ENCODE measurements around the gene UXS1.

Gene UXS1

GRCh38 chr2:106111882-106112571 is 82.1 kb downstream of the UXS1 start:
- Histone ChIP-seq H3K4me3 (ENCODE audit: low read depth in 1 of 2, low read length in 2 of 2) (no peak overlapping the region), H3K4me1 (ENCODE audit: insufficient read depth, low read length) (no peaks in the 10 kb centered on the region), H4K20me1 (ENCODE audit: insufficient read depth, low read length) (peaks cover 10% of the 10 kb centered on the region; the same call in 1 of the 2 replicates), H2AFZ (ENCODE audit: low read depth, low read length) (no peak overlapping the region), H3K36me3 (ENCODE audit: insufficient read depth, low read length) (peaks cover 96% of the 10 kb centered on the region), H3K9me3 (ENCODE audit: insufficient read depth, low read length, severe bottlenecking) (no peaks in the 10 kb centered on the region), H3K27me3 (ENCODE audit: insufficient read depth, low read length, poor library complexity) (no peaks in the 10 kb centered on the region), H3K79me2 (ENCODE audit: insufficient read depth, low read length) (peaks cover 8% of the 10 kb centered on the region; the same call in 1 of the 2 replicates), H3K27ac (ENCODE audit: low read length) (no peak overlapping the region), H3K4me2 (ENCODE audit: insufficient read depth, low read length) (no peak overlapping the region), H3K9ac (ENCODE audit: low read depth, low read length) (no peak overlapping the region)
- TF ChIP-seq CTCF (IDR thresholded peaks at IDR 0.05; ENCODE audit: borderline replicate concordance, extremely low read depth, low read length, poor library complexity, severe bottlenecking): no peak
- no peak for ATAC-seq (ENCODE audit: insufficient read depth, low read depth)
- DNase-seq: no peak

GRCh38 chr2:106109675-106110424 is 84.3 kb downstream of the UXS1 start:
- no peak for DNase-seq
- Histone ChIP-seq H3K4me2 (ENCODE audit: insufficient read depth, low read length) (no peak overlapping the region), H4K20me1 (ENCODE audit: insufficient read depth, low read length) (0 out of 2 replicates have a peak, but pooled peaks cover 3% of the 10 kb centered on the region), H3K27ac (ENCODE audit: low read length) (no peak overlapping the region), H2AFZ (ENCODE audit: low read depth, low read length) (no peak overlapping the region), H3K4me1 (ENCODE audit: insufficient read depth, low read length) (no peaks in the 10 kb centered on the region), H3K27me3 (ENCODE audit: insufficient read depth, low read length, poor library complexity) (no peaks in the 10 kb centered on the region), H3K79me2 (ENCODE audit: insufficient read depth, low read length) (peaks cover 2% of the 10 kb centered on the region; the same call in 1 of the 2 replicates), H3K9me3 (ENCODE audit: insufficient read depth, low read length, severe bottlenecking) (no peaks in the 10 kb centered on the region), H3K36me3 (ENCODE audit: insufficient read depth, low read length) (peaks cover 86% of the 10 kb centered on the region), H3K9ac (ENCODE audit: low read depth, low read length) (no peak overlapping the region), H3K4me3 (ENCODE audit: low read depth in 1 of 2, low read length in 2 of 2) (no peak overlapping the region)
- TF ChIP-seq CTCF (IDR thresholded peaks at IDR 0.05; ENCODE audit: borderline replicate concordance, extremely low read depth, low read length, poor library complexity, severe bottlenecking): no peak
- TF ChIP-seq EZH2 (IDR thresholded peaks at IDR 0.05; ENCODE audit: borderline replicate concordance, low read depth, low read length, severe bottlenecking): no peak
- no peak for ATAC-seq (ENCODE audit: insufficient read depth, low read depth)

- H2AFZ ChIP-seq (ENCODE audit: low read depth, low read length): no peak overlapping the region
- peaks cover 4% of the 10 kb centered on the region; the same call in 1 of the 2 replicates for H4K20me1 ChIP-seq (ENCODE audit: insufficient read depth, low read length)
- H3K27me3 ChIP-seq (ENCODE audit: insufficient read depth, low read length, poor library complexity): no peaks in the 10 kb centered on the region
- H3K9me3 ChIP-seq (ENCODE audit: insufficient read depth, low read length, severe bottlenecking): no peaks in the 10 kb centered on the region
- TF ChIP-seq EZH2 (IDR thresholded peaks at IDR 0.05; ENCODE audit: borderline replicate concordance, low read depth, low read length, severe bottlenecking) (no peak), CTCF (IDR thresholded peaks at IDR 0.05; ENCODE audit: borderline replicate concordance, extremely low read depth, low read length, poor library complexity, severe bottlenecking) (no peak)
- no peak overlapping the region for H3K9ac ChIP-seq (ENCODE audit: low read depth, low read length)
- no peak overlapping the region for H3K4me3 ChIP-seq (ENCODE audit: low read depth in 1 of 2, low read length in 2 of 2)
- H3K79me2 ChIP-seq (ENCODE audit: insufficient read depth, low read length): no peaks in the 10 kb centered on the region
- H3K27ac ChIP-seq (ENCODE audit: low read length): no peak overlapping the region
- ATAC-seq (ENCODE audit: insufficient read depth, low read depth) (no peak), DNase-seq (no peak)
- no peaks in the 10 kb centered on the region for H3K4me1 ChIP-seq (ENCODE audit: insufficient read depth, low read length)
- H3K36me3 ChIP-seq (ENCODE audit: insufficient read depth, low read length): peaks cover 87% of the 10 kb centered on the region
- no peak overlapping the region for H3K4me2 ChIP-seq (ENCODE audit: insufficient read depth, low read length)
These were observed 85.3 kb downstream of the UXS1 start for GRCh38 chr2:106108791-106109190.

Data from DND-41 (cell line).